K562 (cell line): Measurements from ENCODE around the gene RPL34. TPM values are rescaled to one million over a fixed set of nuclear protein-coding genes. Genes with fewer than 3 reads are reported as not detected.

Experiments used
- ATAC-seq: fragments of 200-7000 bp; cut with Tn5 transposase; 3 replicates; pipeline ENCODE4 v1.9.1; 2020; ENCODE audit warnings: moderate library complexity
- BruUV-seq: library from RNA; stranded (reverse); fragments of 400-500 nt; replicated peaks from 2 replicates; lab custom pipeline; 2021; lab: Mats Ljungman, UMichigan
- CTCF ChIA-PET: fragments of 300-600 bp; formaldehyde crosslinking; extraction: SDS; loops from one replicate; lab custom pipeline; 2021; ENCODE audit warnings: low intra/inter-chr PET ratio; lab: Yijun Ruan, JAX
- POLR2A ChIA-PET: fragments of 300-600, 350-650 bp; sonication (Branson Sonifier 250); formaldehyde crosslinking; extraction: SDS; loops from one replicate; lab custom pipeline; 2021; ENCODE audit warnings: antibody characterized with exemption, inconsistent platforms; lab: Yijun Ruan, JAX
- DNase-seq, 4 experiments: peaks; one replicate each; pipeline versions ENCODE4 v3.0.0 to v3.0.0-alpha.2; 2011 to 2018; ENCODE audit warnings: low spot score in 3 of 4, mixed read lengths in 3 of 4; ENCODE audit errors: extremely low read depth in 1 of 4
- FAIRE-seq: peaks from 2 replicates; lab custom pipeline; 2011; peaks lifted over from hg19 to GRCh38; lab: Jason Lieb, UNC
- H2AFZ ChIP-seq: 2 replicates; pipeline ENCODE4 v1.6.0; 2011; ENCODE audit warnings: low read depth, low read length, control low read depth, inconsistent platforms
- H3K27ac ChIP-seq: fragments of 200-600 bp; 3 replicates; pipeline ENCODE4 v1.8.0; 2011; ENCODE audit warnings: low read depth, mild to moderate bottlenecking, control low read depth, inconsistent platforms, low read length, moderate library complexity, mixed read lengths; ENCODE audit errors: extremely low read depth
- H3K27me3 ChIP-seq, 2 experiments: fragments of 300-600 bp in 1 of 2; 2 replicates in 1 of 2; 3 replicates in 1 of 2; pipeline versions ENCODE4 v1.6.0 to v1.8.0; 2011; ENCODE audit warnings: inconsistent platforms in 2 of 2, low read length in 2 of 2, mild to moderate bottlenecking in 1 of 2, mixed read lengths in 1 of 2, moderate library complexity in 1 of 2; ENCODE audit not compliant: control insufficient read depth in 2 of 2, insufficient read depth in 2 of 2
- H3K36me3 ChIP-seq: fragments of 300-600 bp; 3 replicates; pipeline ENCODE4 v1.8.0; 2011; ENCODE audit warnings: mild to moderate bottlenecking, low read length, inconsistent platforms; ENCODE audit not compliant: control insufficient read depth, insufficient read depth
- H3K4me1 ChIP-seq, 2 experiments: fragments of 200-600 bp in 1 of 2; replicated peaks in 1 of 2; 2 replicates in 1 of 2; 3 replicates in 1 of 2; pipeline versions ENCODE4 v1.5.1 to v1.8.0; 2011; ENCODE audit warnings: inconsistent platforms in 2 of 2, low read length in 2 of 2, mild to moderate bottlenecking in 1 of 2, mixed read lengths in 1 of 2, moderate library complexity in 1 of 2; ENCODE audit not compliant: control insufficient read depth in 2 of 2, insufficient read depth in 2 of 2
- H3K4me2 ChIP-seq: 2 replicates; pipeline ENCODE4 v1.6.1; 2011; ENCODE audit warnings: low read length, control low read depth, inconsistent platforms, mixed read lengths; ENCODE audit not compliant: insufficient read depth
- H3K4me3 ChIP-seq: fragments of 200-600 bp; sonication (generic), shearing (Covaris generic); 2 replicates; pipeline ENCODE4 v1.5.1; 2016; ENCODE audit warnings: control low read depth, inconsistent platforms
- H3K79me2 ChIP-seq: fragments of 200-600 bp; 3 replicates; pipeline ENCODE4 v1.8.0; 2011; ENCODE audit warnings: low read length, inconsistent platforms; ENCODE audit not compliant: control insufficient read depth, insufficient read depth
- H3K9ac ChIP-seq, 2 experiments: 2 replicates each; pipeline versions ENCODE4 v1.6.0 to v1.6.1; 2011; ENCODE audit warnings: low read depth in 2 of 2, low read length in 2 of 2, control low read depth in 1 of 2, inconsistent platforms in 1 of 2, mild to moderate bottlenecking in 1 of 2, mixed read lengths in 1 of 2; ENCODE audit not compliant: insufficient read depth in 1 of 2
- H3K9me1 ChIP-seq: one replicate; pipeline ENCODE4 v1.6.0; 2011; ENCODE audit warnings: inconsistent platforms, mild to moderate bottlenecking, low read length, moderate library complexity; ENCODE audit not compliant: control insufficient read depth, insufficient read depth
- H3K9me3 ChIP-seq: replicated peaks from 2 replicates; pipeline ENCODE4 v1.5.1; 2011; ENCODE audit warnings: low read depth, low read length, inconsistent platforms; ENCODE audit not compliant: control insufficient read depth, insufficient read depth
- H4K20me1 ChIP-seq: replicated peaks from 2 replicates; pipeline ENCODE4 v1.6.1; 2011; ENCODE audit warnings: low read length, inconsistent platforms, mixed read lengths; ENCODE audit not compliant: control insufficient read depth, insufficient read depth
- ATF1 ChIP-seq, 2 experiments: fragments of 450-650 bp in 1 of 2; IDR thresholded peaks; 2 replicates each; pipeline ENCODE4 v1.6.1; 2016; ENCODE audit warnings: missing compliant biosample characterization in 1 of 2, missing genetic modification characterization in 1 of 2
- CTCF ChIP-seq, 3 experiments: IDR thresholded peaks in 2 of 3; conservative IDR thresholded peaks in 1 of 3; 2 replicates each; pipeline ENCODE4 v1.5.1; 2011 to 2012; ENCODE audit warnings: low read length in 3 of 3, mild to moderate bottlenecking in 3 of 3, control low read depth in 2 of 3, improper control_type of control experiment in 1 of 3, inconsistent platforms in 1 of 3, low read depth in 1 of 3, mixed read lengths in 1 of 3, moderate library complexity in 1 of 3; ENCODE audit not compliant: insufficient read depth in 2 of 3
- GMEB1 ChIP-seq: fragments of 250-450 bp; sonication (Bioruptor Pico); IDR thresholded peaks from 2 replicates; pipeline ENCODE4 v1.4.0; 2020; ENCODE audit warnings: mild to moderate bottlenecking
- HNRNPL ChIP-seq: fragments of 200-400 bp; formaldehyde crosslinking; IDR thresholded peaks from 2 replicates; pipeline ENCODE4 v1.6.1; 2017; ENCODE audit warnings: low read depth, mild to moderate bottlenecking, low read length
- IRF2 ChIP-seq: sonication (generic); formaldehyde crosslinking; IDR thresholded peaks from 2 replicates; pipeline ENCODE4 v1.8.1; 2022; ENCODE audit warnings: mild to moderate bottlenecking, missing genetic modification reagents
- IRF9 ChIP-seq: fragments of 450-650 bp; IDR thresholded peaks from 2 replicates; pipeline ENCODE4 v1.6.1; 2016; ENCODE audit warnings: missing biosample characterization, missing genetic modification characterization
- NR3C1 ChIP-seq: sonication (generic); formaldehyde crosslinking; IDR thresholded peaks from 2 replicates; pipeline ENCODE4 v1.8.1; 2022; ENCODE audit warnings: missing genetic modification reagents
- RB1 ChIP-seq: fragments of 450-650 bp; IDR thresholded peaks from 2 replicates; pipeline ENCODE4 v1.6.1; 2017; ENCODE audit warnings: low read depth, mild to moderate bottlenecking
- RBM17 ChIP-seq: fragments of 200-400 bp; formaldehyde crosslinking; IDR thresholded peaks from 2 replicates; pipeline ENCODE4 v1.6.1; 2017; ENCODE audit warnings: low read depth, mild to moderate bottlenecking, low read length, borderline replicate concordance
- SETDB1 ChIP-seq: IDR thresholded peaks from one replicate; pipeline ENCODE4 v1.6.1; 2012; ENCODE audit warnings: low read length, control low read depth, inconsistent platforms
- SMARCA4 ChIP-seq: fragments of 450-650 bp; IDR thresholded peaks from 2 replicates; pipeline ENCODE4 v1.6.1; 2016
- THRAP3 ChIP-seq: fragments of 450-650 bp; IDR thresholded peaks from 2 replicates; pipeline ENCODE4 v1.6.1; 2016; ENCODE audit warnings: mild to moderate bottlenecking, inconsistent platforms, borderline replicate concordance
- TRIM24 ChIP-seq, 2 experiments: fragments of 450-650 bp; IDR thresholded peaks; 2 replicates each; pipeline ENCODE4 v1.6.1; 2016
- YBX1 ChIP-seq: fragments of 450-650 bp; IDR thresholded peaks from 2 replicates; pipeline ENCODE4 v1.7.1; 2016; ENCODE audit warnings: mild to moderate bottlenecking
- ZSCAN29 ChIP-seq: fragments of 450-650 bp; IDR thresholded peaks from 2 replicates; pipeline ENCODE4 v1.6.1; 2017
- WGBS: fragments of 100-300 bp; shearing (Covaris generic); methylation state at CpG from one replicate; pipeline ENCODE4 v1.1.6; 2016; ENCODE audit warnings: low coverage, mixed read lengths; ENCODE audit not compliant: insufficient coverage; ENCODE audit errors: missing lambda C conversion rate; 5-methylcytosine and 5-hydroxymethylcytosine counted together
- in situ Hi-C: fragments of 300-500 bp; cut with MboI; formaldehyde crosslinking; loops from 4 replicates; pipeline ENCODE4 v1.15.0; 2018; ENCODE audit warnings: inconsistent platforms, mixed read lengths
- intact Hi-C: fragments of 100-400 bp; cut with micrococcal nuclease; formaldehyde crosslinking; loops from 2 replicates; pipeline ENCODE4 v1.14.2; 2022
- polyA plus RNA-seq, 8 experiments: library from polyadenylated mRNA; depleted of rRNA in 4 of 8; stranded (reverse) in 5 of 8; unstranded in 3 of 8; fragments of >200 nt; fragmentation: Nextera tagmentation in 2 of 8; fragmentation: Illumina TruSeq in 1 of 8; extraction: Ambion mirVana in 2 of 8; extraction: Trizol in 1 of 8; gene quantifications; 2 replicates each; pipeline versions ENCODE4 v1.2.1 to v1.2.3, GENCODE V29; 2011 to 2014; ENCODE audit warnings: inconsistent platforms in 1 of 8, missing spikeins in 1 of 8
- total RNA-seq, 7 experiments: library from RNA; depleted of rRNA in 6 of 7; stranded (reverse); fragments of >200 nt in 6 of 7; fragmentation: Illumina TruSeq in 2 of 7; extraction: Trizol in 2 of 7; gene quantifications; 2 replicates each; pipeline versions ENCODE4 v1.2.1 to v1.2.3, GENCODE V29; 2011 to 2021; ENCODE audit warnings: low replicate concordance in 1 of 7
- TF ChIP-seq, protein P1 (sequence below): IDR thresholded peaks from 3 replicates; pipeline ENCODE4 v1.6.1; 2011; ENCODE audit warnings: borderline replicate concordance, mild to moderate bottlenecking; ENCODE audit not compliant: insufficient read length, insufficient read depth

The RPL34 gene
- total and polyA plus RNA-seq, 9 of the 15 experiments (the other 6 are each of a cell fraction or from before 2014, with no cell fraction given), result 1,612 to 4,502 (median 2,593) TPM

DNA sequence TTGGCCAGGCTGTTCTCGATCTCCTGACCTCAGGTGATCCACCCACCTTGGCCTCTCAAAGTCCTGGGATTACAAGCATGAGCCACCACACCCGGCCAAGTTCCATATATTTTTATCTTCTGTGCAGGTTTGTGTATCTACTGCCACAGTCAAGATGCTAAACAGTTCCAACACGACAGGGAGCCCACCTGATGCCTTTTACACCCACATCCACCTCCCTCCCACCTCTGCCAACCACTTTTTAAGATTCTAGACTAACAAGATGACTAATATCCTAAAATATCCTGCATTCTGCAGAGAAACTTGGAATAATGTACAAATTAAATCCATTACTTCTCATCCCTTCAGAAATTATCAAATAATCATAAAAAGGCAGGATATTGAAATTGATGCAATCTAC, 19.3 kb upstream of the RPL34 start:
- ChIA-PET POLR2A (no interaction called here), CTCF (no interaction called here)
- H3K4me2 ChIP-seq, result no peak overlapping the region
- 7% methylated on average over 3 of the region's 3 CpGs for WGBS
- in situ Hi-C loops, result no loop called here
- no peaks in the 10 kb centered on the region for H3K9me1 ChIP-seq
- no peaks in the 10 kb centered on the region for H3K36me3 ChIP-seq
- H3K27ac ChIP-seq, result no peak overlapping the region
- no peaks in the 10 kb centered on the region for H3K79me2 ChIP-seq
- H3K27me3 ChIP-seq, result no peaks in the 10 kb centered on the region
- ATAC-seq, result no peak
- H3K9me3 ChIP-seq, result no peaks in the 10 kb centered on the region
- no peak for DNase-seq
- intact Hi-C loops, result no loop called here
- no peak overlapping the region for H3K9ac ChIP-seq
- no peaks in the 10 kb centered on the region for H4K20me1 ChIP-seq
- no peak overlapping the region for H3K4me3 ChIP-seq
- FAIRE-seq, result no peak
- H3K4me1 ChIP-seq, result no peaks in the 10 kb centered on the region; a peak in 1 of 5 replicates
- no TSS peak for BruUV-seq
- H2AFZ ChIP-seq, result no peak overlapping the region
- no peak for TF ChIP-seq TRIM24 (IDR thresholded peaks at IDR 0.05)
- no peak for TF ChIP-seq SETDB1
- no peak for TF ChIP-seq SMARCA4
- no peak for TF ChIP-seq NR3C1 (CRISPR knock-in tag)
- no peak for TF ChIP-seq HNRNPL
- no peak for TF ChIP-seq RB1
- no peak for TF ChIP-seq CTCF (IDR thresholded peaks at IDR 0.05 in 2 of 3, conservative IDR thresholded peaks at IDR 0.05 in 1 of 3; ENCODE audit: insufficient read depth in 2 of 3, low read depth in 1 of 3, low read length in 3 of 3)
- TF ChIP-seq, protein P1, sequence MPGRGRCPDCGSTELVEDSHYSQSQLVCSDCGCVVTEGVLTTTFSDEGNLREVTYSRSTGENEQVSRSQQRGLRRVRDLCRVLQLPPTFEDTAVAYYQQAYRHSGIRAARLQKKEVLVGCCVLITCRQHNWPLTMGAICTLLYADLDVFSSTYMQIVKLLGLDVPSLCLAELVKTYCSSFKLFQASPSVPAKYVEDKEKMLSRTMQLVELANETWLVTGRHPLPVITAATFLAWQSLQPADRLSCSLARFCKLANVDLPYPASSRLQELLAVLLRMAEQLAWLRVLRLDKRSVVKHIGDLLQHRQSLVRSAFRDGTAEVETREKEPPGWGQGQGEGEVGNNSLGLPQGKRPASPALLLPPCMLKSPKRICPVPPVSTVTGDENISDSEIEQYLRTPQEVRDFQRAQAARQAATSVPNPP, result no peak
- no peak for TF ChIP-seq RBM17
- TF ChIP-seq IRF9 (tag), result no peak
- no peak for TF ChIP-seq GMEB1 (CRISPR knock-in tag)
- TF ChIP-seq THRAP3, result no peak
- TF ChIP-seq ZSCAN29, result no peak
- no peak for TF ChIP-seq IRF2 (CRISPR knock-in tag)
- no peak for TF ChIP-seq YBX1
- TF ChIP-seq ATF1 (CRISPR knock-in tag; IDR thresholded peaks at IDR 0.05), result no peak
- no peak for TF ChIP-seq ATF1 (tag; IDR thresholded peaks at IDR 0.05)
